HG02642 (cell line): Measurements from ENCODE around the gene CNOT4.
"Not testable (repeated sequence)": the region's sequence is repeated elsewhere in the genome, so short reads cannot be mapped to it uniquely, and the experiment has no call there.

Source experiments
- ATAC-seq: cut with Tn5 transposase; IDR thresholded peaks from one replicate; pipeline ENCODE4 v1.9.1; 2021; ENCODE audit warnings: mild to moderate bottlenecking; ENCODE audit not compliant: unreplicated experiment, poor library complexity

Gene CNOT4

DNA sequence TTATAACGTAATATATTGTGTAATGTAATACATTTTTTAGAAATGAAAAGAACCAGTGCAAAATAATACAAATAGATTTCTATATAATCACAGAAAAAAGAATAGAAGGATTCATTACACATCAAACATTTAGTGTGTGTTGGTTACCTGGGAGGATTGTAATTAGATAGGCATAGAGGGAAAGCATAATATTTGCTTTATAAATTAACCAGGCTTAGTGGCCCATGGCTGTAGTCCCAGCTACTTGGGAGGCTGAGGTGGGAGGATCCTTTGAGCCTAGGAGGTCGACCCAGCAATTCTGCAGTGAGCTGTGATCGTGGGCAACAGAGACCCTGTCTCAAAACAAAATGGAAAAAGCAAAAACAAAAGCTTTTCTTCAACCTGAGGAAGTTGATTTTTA lies 5.0 kb upstream of the CNOT4 start:
- no peak for ATAC-seq

- ATAC-seq, result peak; percentile 29
Observed at GRCh38 chr7:135512135-135512887, 2.4 kb upstream of the CNOT4 start.

- ATAC-seq, result no peak
Observed at GRCh38 chr7:135510592-135511183, 786 bp upstream of the CNOT4 start.

DNA sequence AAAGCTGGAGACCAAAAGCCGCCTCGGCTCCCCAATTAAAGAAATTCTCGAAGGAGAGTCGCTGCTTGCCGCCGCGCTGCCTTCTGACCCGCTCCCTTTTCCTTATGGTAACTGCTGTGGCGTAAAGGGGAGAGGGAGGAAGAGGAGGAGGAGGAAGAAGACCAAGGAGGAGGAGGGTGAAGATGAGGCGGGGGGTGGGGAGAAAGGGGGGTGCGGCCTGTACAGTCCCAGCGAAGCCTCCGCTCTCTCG lies 388 bp downstream of the CNOT4 start:
- ATAC-seq, result no peak

- ATAC-seq, result peak; percentile 26
Observed at GRCh38 chr7:135508883-135509588, 866 bp downstream of the CNOT4 start.

- no peak for ATAC-seq
Observed at GRCh38 chr7:135501402-135501801, 8.5 kb downstream of the CNOT4 start.

DNA sequence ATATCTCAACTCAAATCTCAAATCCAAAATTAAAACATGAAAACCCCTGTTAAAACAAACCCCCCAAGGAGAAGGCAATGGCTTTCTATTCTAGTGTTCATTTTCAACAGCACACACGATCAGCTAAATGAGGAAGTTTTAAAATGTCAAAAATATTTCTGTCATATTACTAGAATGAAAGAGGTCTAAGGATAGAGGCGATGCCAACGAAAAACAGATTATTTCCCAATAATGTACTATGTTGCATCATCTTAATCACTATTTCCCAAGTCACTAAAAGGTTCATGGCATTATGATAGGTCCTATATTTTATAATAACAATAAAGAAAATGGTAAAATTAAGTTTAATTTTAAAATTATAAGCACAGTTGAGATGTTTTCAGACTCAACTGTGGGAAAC lies 10.1 kb downstream of the CNOT4 start:
- ATAC-seq, result no peak

DNA sequence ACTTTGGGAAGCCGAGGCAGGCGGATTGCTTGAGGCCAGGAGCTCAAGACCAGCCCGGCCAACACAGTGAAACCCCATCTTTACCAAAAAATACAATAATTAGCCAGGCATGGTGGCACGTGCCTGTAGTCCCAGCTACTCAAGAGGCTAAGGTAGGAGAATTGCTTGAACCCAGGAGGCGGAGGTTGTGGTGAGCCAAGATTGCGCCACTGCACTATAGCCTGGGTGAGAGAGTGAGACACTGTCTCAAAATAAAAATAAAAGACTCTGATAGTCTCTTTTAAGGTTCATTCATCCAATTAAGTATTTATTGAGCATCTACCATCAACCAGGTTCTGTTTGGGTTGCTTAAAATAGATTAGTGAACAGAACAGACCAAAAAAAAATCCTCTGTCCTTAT lies 12.7 kb downstream of the CNOT4 start:
- not testable (repeated sequence) for ATAC-seq

DNA sequence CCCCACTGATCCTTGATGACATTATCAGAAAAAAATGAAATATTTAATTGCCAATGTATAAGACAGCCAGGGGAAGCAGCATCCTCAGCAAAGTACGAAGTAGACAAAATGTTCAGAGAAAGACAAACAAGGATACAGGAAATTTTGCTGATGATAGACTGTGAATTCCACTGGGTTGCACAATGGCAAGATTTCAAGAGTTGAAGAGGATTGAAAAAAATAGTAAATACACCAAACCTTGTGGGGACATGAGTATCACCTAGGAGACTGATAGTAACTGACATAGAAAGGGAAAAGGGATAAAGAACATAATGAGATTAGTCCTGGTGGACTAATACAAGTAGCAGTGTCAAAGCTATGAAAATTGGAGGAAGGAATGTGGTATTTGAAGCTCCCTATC lies 16.5 kb downstream of the CNOT4 start:
- ATAC-seq, result no peak

GRCh38 chr7:135492151-135492550 lies 17.8 kb downstream of the CNOT4 start:
- ATAC-seq, result no peak

DNA sequence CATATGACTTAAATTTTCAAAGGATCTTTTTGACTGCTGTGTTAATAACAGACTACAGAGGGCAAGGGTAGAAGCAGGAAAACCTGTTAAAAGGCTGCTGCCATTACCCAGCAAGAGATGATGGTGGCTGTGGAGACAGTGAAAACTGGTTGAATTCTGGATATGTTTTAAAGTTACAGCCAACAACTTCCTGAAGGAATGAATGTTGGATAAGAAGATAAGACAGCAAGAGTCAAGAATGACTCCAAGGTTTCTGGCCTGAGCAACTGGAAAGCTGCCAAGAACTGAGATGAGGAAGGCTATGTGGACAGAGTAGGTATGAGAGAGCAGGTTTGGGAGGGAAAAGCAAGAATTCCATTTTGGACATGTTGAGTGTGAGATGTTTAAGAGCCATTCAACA lies 19.1 kb downstream of the CNOT4 start:
- no peak for ATAC-seq

GRCh38 chr7:135489791-135490190 lies 20.1 kb downstream of the CNOT4 start:
- no peak for ATAC-seq

DNA sequence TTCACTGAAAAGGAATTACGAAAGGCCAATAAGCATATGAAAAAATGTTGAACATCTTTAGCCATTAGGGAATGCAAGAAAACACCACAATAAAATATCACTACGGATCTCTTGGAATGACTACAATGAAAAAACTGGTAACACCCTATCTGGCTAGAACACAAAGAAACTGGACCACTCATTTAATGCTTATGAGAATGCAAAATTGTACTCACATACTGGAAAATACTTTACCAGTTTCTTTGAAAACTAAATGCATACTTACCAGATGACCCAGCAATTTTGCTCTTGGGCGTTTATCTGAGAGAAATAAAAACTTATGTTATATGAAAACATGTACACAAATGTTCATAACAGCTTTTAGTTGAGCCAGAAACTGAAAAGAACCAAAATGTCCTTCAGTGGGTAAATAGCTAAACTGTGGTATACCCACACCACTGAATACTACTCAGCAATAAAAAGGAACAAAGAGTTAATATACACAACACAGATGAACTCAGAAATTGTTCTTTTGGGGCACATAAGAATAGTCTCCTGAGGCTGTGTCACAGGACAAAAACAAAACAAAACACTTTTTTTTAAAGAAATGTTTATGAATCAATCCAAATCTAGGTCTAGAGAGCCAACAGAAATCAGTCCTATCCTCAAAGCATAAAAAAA lies 23.5 kb downstream of the CNOT4 start:
- no peak for ATAC-seq

- no peak for ATAC-seq
Observed at GRCh38 chr7:135481598-135481979, 28.3 kb downstream of the CNOT4 start.

DNA sequence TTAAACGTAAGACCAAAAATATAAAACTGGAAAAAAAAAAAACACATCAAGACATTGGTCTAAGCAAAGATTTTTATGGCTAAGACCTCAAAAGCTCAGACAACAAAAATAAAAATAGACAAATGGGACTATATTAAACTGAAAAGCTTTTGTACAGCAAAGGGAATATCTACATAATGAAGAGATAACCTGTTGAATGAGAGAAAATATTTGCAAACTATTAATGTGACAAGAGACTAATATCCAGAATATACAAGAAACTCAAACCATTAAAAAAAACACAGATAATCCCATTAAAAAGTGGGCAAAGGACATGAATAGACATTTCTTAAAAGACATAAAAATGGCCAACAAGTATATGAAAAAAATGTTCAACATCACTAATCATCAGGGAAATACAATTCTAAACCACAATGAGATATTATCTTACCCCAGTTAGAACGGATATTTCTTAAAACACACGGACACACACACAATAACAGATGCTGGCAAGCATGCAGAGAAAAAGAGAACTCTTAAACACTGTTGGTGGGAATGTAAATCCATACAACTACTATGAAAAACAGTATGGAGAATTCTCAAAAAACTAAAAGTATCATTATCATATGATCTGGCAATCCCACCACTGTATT lies 28.8 kb downstream of the CNOT4 start:
- ATAC-seq, result no peak

GRCh38 chr7:135475521-135475920 lies 34.4 kb downstream of the CNOT4 start:
- no peak for ATAC-seq

- not testable (repeated sequence) for ATAC-seq
Observed at GRCh38 chr7:135469705-135470104, 40.2 kb downstream of the CNOT4 start.

DNA sequence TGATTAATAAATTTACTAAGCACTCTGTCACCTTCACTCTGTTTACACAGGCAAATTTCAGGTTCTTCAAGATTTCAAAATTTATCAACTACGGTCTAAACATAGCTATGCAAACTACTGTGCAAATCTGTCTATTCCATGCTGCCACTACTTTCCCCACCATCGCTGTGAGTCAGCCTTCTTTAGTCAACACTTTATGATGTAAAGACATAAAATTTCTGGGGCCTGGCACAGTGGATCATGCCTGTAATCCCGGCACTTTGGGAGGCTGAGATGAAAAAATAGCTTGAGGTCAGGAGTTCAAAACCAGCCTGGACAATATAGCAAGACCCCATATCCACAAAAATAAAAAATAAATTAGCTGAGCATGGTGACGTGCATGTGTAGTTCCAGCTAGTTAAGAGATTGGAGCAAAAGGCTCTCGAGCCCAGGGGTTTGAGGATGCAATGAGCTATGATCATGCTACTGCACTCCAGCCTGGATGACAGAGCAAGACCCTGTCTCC lies 42.6 kb downstream of the CNOT4 start:
- ATAC-seq, result no peak

DNA sequence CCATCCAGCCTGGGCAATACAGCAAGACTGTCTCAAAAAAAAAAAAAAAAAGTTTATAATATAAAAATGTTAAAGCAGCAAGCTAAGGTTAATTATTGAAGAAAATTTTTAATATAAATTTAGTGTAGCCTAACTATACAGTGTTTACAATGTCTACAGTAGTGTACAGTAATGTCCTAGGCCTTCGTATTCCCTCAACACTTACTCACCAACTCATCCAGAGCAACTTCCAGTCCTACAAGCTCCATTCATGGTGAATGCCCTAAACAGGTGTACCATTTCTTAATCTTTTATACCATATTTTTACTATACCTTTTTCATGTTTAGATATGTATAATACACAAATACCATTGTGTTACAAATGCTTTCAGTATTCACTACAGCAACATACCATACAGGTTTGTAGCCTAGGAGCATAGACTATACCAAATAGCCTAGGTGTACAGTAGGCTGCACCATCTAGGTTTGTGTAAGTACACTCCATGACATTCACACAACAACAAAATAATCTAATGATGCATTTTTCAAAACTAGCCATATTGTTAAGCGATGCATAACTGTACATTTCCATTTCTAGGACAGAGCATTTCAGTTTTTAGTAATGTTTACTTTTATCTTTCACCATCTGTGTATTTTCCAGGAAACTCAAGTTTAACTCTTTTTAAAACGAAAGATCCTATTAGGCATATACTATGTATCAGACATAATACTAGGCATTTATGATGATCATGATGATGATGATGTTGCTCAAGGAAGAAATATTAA lies 43.3 kb downstream of the CNOT4 start:
- ATAC-seq, result no peak

DNA sequence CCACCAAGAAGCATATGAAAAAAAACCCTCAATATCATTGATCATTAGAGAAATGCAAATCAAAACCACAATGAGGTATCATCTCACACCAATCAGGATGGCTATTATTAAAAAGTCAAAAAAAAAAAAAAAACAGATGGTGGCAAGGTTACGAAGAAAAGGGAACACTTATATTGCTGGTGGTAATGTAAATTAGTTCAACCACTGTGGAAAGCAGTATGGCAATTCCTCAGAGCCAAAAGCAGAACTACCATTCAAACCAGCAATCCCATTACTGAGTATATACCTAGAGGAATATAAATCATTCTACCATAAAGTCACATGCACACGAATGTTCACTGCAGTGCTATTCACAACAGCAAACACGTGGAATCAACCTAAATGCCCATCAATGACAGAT lies 46.0 kb downstream of the CNOT4 start:
- ATAC-seq, result no peak
